ENCODE data around the gene FBXL19. TPM values are rescaled to one million over a fixed set of nuclear protein-coding genes. Genes with fewer than 3 reads are reported as not detected.

The FBXL19 gene
- 46.4 TPM for polyA plus RNA-seq (2013, experiment 1 of 2)
- 39.9 TPM for polyA plus RNA-seq (2013, experiment 2 of 2)

- peak within 1 kb of the TSS; percentile 99 for H3K27ac ChIP-seq (ENCODE audit: low read depth, low read length, severe bottlenecking)
- peaks cover 13% of the 10 kb centered on the region for H3K4me1 ChIP-seq (ENCODE audit: control insufficient read depth, insufficient read depth, low read length, poor library complexity, severe bottlenecking)
- no peaks in the 10 kb centered on the region for H3K9me3 ChIP-seq (ENCODE audit: control insufficient read depth, low read length)
- H3K4me3 ChIP-seq (ENCODE audit: extremely low read depth, insufficient read depth, low read length, poor library complexity, severe bottlenecking) = peak within 1 kb of the TSS; percentile 80
- 0% methylated on average over 1 to 3 of the region's 31 CpGs for WGBS, 2 experiments (ENCODE audit: insufficient coverage in 2 of 2)
- H3K36me3 ChIP-seq (ENCODE audit: control insufficient read depth, insufficient read depth, low read length) = peaks cover 29% of the 10 kb centered on the region
Observed at GRCh38 chr16:30923554-30924075, at the start of gene FBXL19. FBXL19 (plus strand) TSS chr16:30923572; CDS start chr16:30925755, 2,183 bp downstream.

GRCh38 chr16:30874244-30874820 is 49.0 kb upstream of the FBXL19 start:
- Histone ChIP-seq H3K27ac (ENCODE audit: low read depth, low read length, severe bottlenecking) (peak overlapping the region; percentile 95), H3K4me1 (ENCODE audit: control insufficient read depth, insufficient read depth, low read length, poor library complexity, severe bottlenecking) (peaks cover 6% of the 10 kb centered on the region), H3K36me3 (ENCODE audit: control insufficient read depth, insufficient read depth, low read length) (peaks cover 25% of the 10 kb centered on the region), H3K4me3 (ENCODE audit: extremely low read depth, insufficient read depth, low read length, poor library complexity, severe bottlenecking) (peak overlapping the region; percentile 93), H3K9me3 (ENCODE audit: control insufficient read depth, low read length) (no peaks in the 10 kb centered on the region)
- WGBS, 2 experiments (ENCODE audit: insufficient coverage in 2 of 2) = 35 to 38% methylated on average over 20 to 21 of the region's 23 CpGs

GRCh38 chr16:30874821-30875717 is 48.3 kb upstream of the FBXL19 start:
- H3K27ac ChIP-seq (ENCODE audit: low read depth, low read length, severe bottlenecking) = peak overlapping the region; percentile 95
- peaks cover 6% of the 10 kb centered on the region for H3K4me1 ChIP-seq (ENCODE audit: control insufficient read depth, insufficient read depth, low read length, poor library complexity, severe bottlenecking)
- H3K36me3 ChIP-seq (ENCODE audit: control insufficient read depth, insufficient read depth, low read length) = peaks cover 30% of the 10 kb centered on the region
- H3K4me3 ChIP-seq (ENCODE audit: extremely low read depth, insufficient read depth, low read length, poor library complexity, severe bottlenecking) = peak overlapping the region; percentile 93
- WGBS, 2 experiments (ENCODE audit: insufficient coverage in 2 of 2) = 0% methylated on average over 60 to 77 of the region's 85 CpGs
- H3K9me3 ChIP-seq (ENCODE audit: control insufficient read depth, low read length) = no peaks in the 10 kb centered on the region

GRCh38 chr16:30875871-30876801 is 47.2 kb upstream of the FBXL19 start:
- WGBS, 2 experiments (ENCODE audit: insufficient coverage in 2 of 2) = 21 to 35% methylated on average over 9 to 11 of the region's 12 CpGs
- Histone ChIP-seq H3K36me3 (ENCODE audit: control insufficient read depth, insufficient read depth, low read length) (peaks cover 37% of the 10 kb centered on the region), H3K9me3 (ENCODE audit: control insufficient read depth, low read length) (no peaks in the 10 kb centered on the region), H3K4me1 (ENCODE audit: control insufficient read depth, insufficient read depth, low read length, poor library complexity, severe bottlenecking) (peaks cover 6% of the 10 kb centered on the region), H3K27ac (ENCODE audit: low read depth, low read length, severe bottlenecking) (peak overlapping the region; percentile 95), H3K4me3 (ENCODE audit: extremely low read depth, insufficient read depth, low read length, poor library complexity, severe bottlenecking) (peak overlapping the region; percentile 93)

- H3K36me3 ChIP-seq (ENCODE audit: control insufficient read depth, insufficient read depth, low read length) = peaks cover 40% of the 10 kb centered on the region
- 48 to 100% methylated on average over 1 to 2 of the region's 5 CpGs for WGBS, 2 experiments (ENCODE audit: insufficient coverage in 2 of 2)
- peaks cover 6% of the 10 kb centered on the region for H3K4me1 ChIP-seq (ENCODE audit: control insufficient read depth, insufficient read depth, low read length, poor library complexity, severe bottlenecking)
- no peaks in the 10 kb centered on the region for H3K9me3 ChIP-seq (ENCODE audit: control insufficient read depth, low read length)
- peak overlapping the region; percentile 93 for H3K4me3 ChIP-seq (ENCODE audit: extremely low read depth, insufficient read depth, low read length, poor library complexity, severe bottlenecking)
- peak overlapping the region; percentile 71 for H3K27ac ChIP-seq (ENCODE audit: low read depth, low read length, severe bottlenecking)
Observed at GRCh38 chr16:30876867-30877266, 46.5 kb upstream of the FBXL19 start.

- Histone ChIP-seq H3K36me3 (ENCODE audit: control insufficient read depth, insufficient read depth, low read length) (peaks cover 76% of the 10 kb centered on the region), H3K4me3 (ENCODE audit: extremely low read depth, insufficient read depth, low read length, poor library complexity, severe bottlenecking) (no peak overlapping the region), H3K9me3 (ENCODE audit: control insufficient read depth, low read length) (no peaks in the 10 kb centered on the region), H3K27ac (ENCODE audit: low read depth, low read length, severe bottlenecking) (no peak overlapping the region), H3K4me1 (ENCODE audit: control insufficient read depth, insufficient read depth, low read length, poor library complexity, severe bottlenecking) (no peaks in the 10 kb centered on the region)
- WGBS, 2 experiments (ENCODE audit: insufficient coverage in 2 of 2) = 86 to 92% methylated on average over 4 of the region's 4 CpGs
Observed at GRCh38 chr16:30882429-30883310, 40.7 kb upstream of the FBXL19 start.

- Histone ChIP-seq H3K27ac (ENCODE audit: low read depth, low read length, severe bottlenecking) (no peak overlapping the region), H3K36me3 (ENCODE audit: control insufficient read depth, insufficient read depth, low read length) (peaks cover 87% of the 10 kb centered on the region), H3K4me1 (ENCODE audit: control insufficient read depth, insufficient read depth, low read length, poor library complexity, severe bottlenecking) (no peaks in the 10 kb centered on the region), H3K9me3 (ENCODE audit: control insufficient read depth, low read length) (no peaks in the 10 kb centered on the region), H3K4me3 (ENCODE audit: extremely low read depth, insufficient read depth, low read length, poor library complexity, severe bottlenecking) (no peak overlapping the region)
- 100% methylated on average over 1 of the region's 3 CpGs; no CpG with 5 or more reads in 1 of the 2 experiments for WGBS, 2 experiments (ENCODE audit: insufficient coverage in 2 of 2)
Observed at GRCh38 chr16:30884760-30885159, 38.6 kb upstream of the FBXL19 start.

- peaks cover 85% of the 10 kb centered on the region for H3K36me3 ChIP-seq (ENCODE audit: control insufficient read depth, insufficient read depth, low read length)
- H3K4me3 ChIP-seq (ENCODE audit: extremely low read depth, insufficient read depth, low read length, poor library complexity, severe bottlenecking) = no peak overlapping the region
- no peak overlapping the region for H3K27ac ChIP-seq (ENCODE audit: low read depth, low read length, severe bottlenecking)
- H3K4me1 ChIP-seq (ENCODE audit: control insufficient read depth, insufficient read depth, low read length, poor library complexity, severe bottlenecking) = no peaks in the 10 kb centered on the region
- 88 to 98% methylated on average over 8 to 9 of the region's 9 CpGs for WGBS, 2 experiments (ENCODE audit: insufficient coverage in 2 of 2)
- no peaks in the 10 kb centered on the region for H3K9me3 ChIP-seq (ENCODE audit: control insufficient read depth, low read length)
Observed at GRCh38 chr16:30885196-30885595, 38.2 kb upstream of the FBXL19 start.

GRCh38 chr16:30886145-30886544 is 37.2 kb upstream of the FBXL19 start:
- no peaks in the 10 kb centered on the region for H3K9me3 ChIP-seq (ENCODE audit: control insufficient read depth, low read length)
- WGBS, 2 experiments (ENCODE audit: insufficient coverage in 2 of 2) = 100% methylated on average over 1 of the region's 1 CpG; no CpG with 5 or more reads in 1 of the 2 experiments
- H3K27ac ChIP-seq (ENCODE audit: low read depth, low read length, severe bottlenecking) = no peak overlapping the region
- H3K4me3 ChIP-seq (ENCODE audit: extremely low read depth, insufficient read depth, low read length, poor library complexity, severe bottlenecking) = no peak overlapping the region
- H3K36me3 ChIP-seq (ENCODE audit: control insufficient read depth, insufficient read depth, low read length) = peaks cover 83% of the 10 kb centered on the region
- no peaks in the 10 kb centered on the region for H3K4me1 ChIP-seq (ENCODE audit: control insufficient read depth, insufficient read depth, low read length, poor library complexity, severe bottlenecking)
